Muscle layer of colon (tissue), 2 donors: ENCODE data around the gene FILIP1L.
A peak's percentile ranks its signal among the peaks of the same experiment; 100 is the strongest.

Source experiments
- H3K27ac ChIP-seq: one replicate; pipeline ENCODE4 v1.7.0; 2013; ENCODE audit warnings: low read depth, mild to moderate bottlenecking, low read length, moderate library complexity
- H3K27me3 ChIP-seq, 2 donors: one replicate each; pipeline ENCODE4 v1.7.0; 2013; ENCODE audit warnings: low read length in 2 of 2, mild to moderate bottlenecking in 2 of 2; ENCODE audit not compliant: insufficient read depth in 2 of 2, control insufficient read depth in 1 of 2
- H3K36me3 ChIP-seq: one replicate; pipeline ENCODE4 v1.7.0; 2013; ENCODE audit warnings: mild to moderate bottlenecking, low read length; ENCODE audit not compliant: insufficient read depth
- H3K4me1 ChIP-seq: one replicate; pipeline ENCODE4 v1.7.0; 2013; ENCODE audit warnings: mild to moderate bottlenecking, low read length; ENCODE audit not compliant: insufficient read depth
- H3K4me3 ChIP-seq, 2 donors: one replicate each; pipeline ENCODE4 v1.7.0; 2013; ENCODE audit warnings: low read length in 2 of 2, low read depth in 1 of 2, mild to moderate bottlenecking in 1 of 2, moderate library complexity in 1 of 2
- H3K9ac ChIP-seq: one replicate; pipeline ENCODE4 v1.7.0; 2013; ENCODE audit warnings: low read length
- H3K9me3 ChIP-seq: one replicate; pipeline ENCODE4 v1.7.0; 2013; ENCODE audit warnings: mild to moderate bottlenecking, low read length
- donor health status: abdominal sarcoma.
- donor health status: Adenocarcinoma of cecum.

The FILIP1L gene

GRCh38 chr3:99901200-99901926, 212.9 kb downstream of the FILIP1L start:
- Histone ChIP-seq H3K27ac (peak overlapping the region; percentile 32), H3K36me3 (no peaks in the 10 kb centered on the region), H3K27me3 (no peaks in the 10 kb centered on the region), H3K9me3 (no peaks in the 10 kb centered on the region), H3K4me3 (no peak overlapping the region), H3K9ac (no peak overlapping the region), H3K4me1 (peaks cover 5% of the 10 kb centered on the region)

- no peak overlapping the region for H3K9ac ChIP-seq
- H3K36me3 ChIP-seq, result no peaks in the 10 kb centered on the region
- H3K27ac ChIP-seq, result no peak overlapping the region
- H3K4me3 ChIP-seq, result no peak overlapping the region
- peaks cover 5% of the 10 kb centered on the region for H3K4me1 ChIP-seq
- no peaks in the 10 kb centered on the region for H3K27me3 ChIP-seq
- no peaks in the 10 kb centered on the region for H3K9me3 ChIP-seq
Observed at GRCh38 chr3:99900248-99900647, 214.1 kb downstream of the FILIP1L start.

GRCh38 chr3:99899603-99900002, 214.7 kb downstream of the FILIP1L start:
- peaks cover 5% of the 10 kb centered on the region for H3K4me1 ChIP-seq
- H3K36me3 ChIP-seq, result no peaks in the 10 kb centered on the region
- H3K9ac ChIP-seq, result no peak overlapping the region
- no peak overlapping the region for H3K27ac ChIP-seq
- H3K9me3 ChIP-seq, result no peaks in the 10 kb centered on the region
- no peak overlapping the region for H3K4me3 ChIP-seq
- no peaks in the 10 kb centered on the region for H3K27me3 ChIP-seq

- Histone ChIP-seq H3K27ac (no peak overlapping the region), H3K4me3 (no peak overlapping the region), H3K9ac (no peak overlapping the region), H3K36me3 (no peaks in the 10 kb centered on the region), H3K9me3 (no peaks in the 10 kb centered on the region), H3K27me3 (no peaks in the 10 kb centered on the region), H3K4me1 (peaks cover 5% of the 10 kb centered on the region)
Observed at GRCh38 chr3:99896482-99896881, 217.8 kb downstream of the FILIP1L start.

GRCh38 chr3:99895703-99896441, 218.4 kb downstream of the FILIP1L start:
- H3K4me3 ChIP-seq, result no peak overlapping the region
- no peak overlapping the region for H3K9ac ChIP-seq
- no peaks in the 10 kb centered on the region for H3K27me3 ChIP-seq
- H3K27ac ChIP-seq, result no peak overlapping the region
- no peaks in the 10 kb centered on the region for H3K36me3 ChIP-seq
- H3K4me1 ChIP-seq, result peaks cover 2% of the 10 kb centered on the region
- no peaks in the 10 kb centered on the region for H3K9me3 ChIP-seq

- Histone ChIP-seq H3K9ac (no peak overlapping the region), H3K27me3 (no peaks in the 10 kb centered on the region), H3K9me3 (no peaks in the 10 kb centered on the region), H3K36me3 (no peaks in the 10 kb centered on the region), H3K27ac (no peak overlapping the region), H3K4me1 (no peaks in the 10 kb centered on the region), H3K4me3 (no peak overlapping the region)
Observed at GRCh38 chr3:99895131-99895696, 219.1 kb downstream of the FILIP1L start.

GRCh38 chr3:99892332-99892731, 222.0 kb downstream of the FILIP1L start:
- H3K4me1 ChIP-seq, result no peaks in the 10 kb centered on the region
- no peak overlapping the region for H3K27ac ChIP-seq
- no peaks in the 10 kb centered on the region for H3K9me3 ChIP-seq
- no peaks in the 10 kb centered on the region for H3K36me3 ChIP-seq
- H3K9ac ChIP-seq, result no peak overlapping the region
- no peaks in the 10 kb centered on the region for H3K27me3 ChIP-seq
- H3K4me3 ChIP-seq, result no peak overlapping the region

- H3K36me3 ChIP-seq, result no peaks in the 10 kb centered on the region
- H3K9ac ChIP-seq, result no peak overlapping the region
- H3K4me3 ChIP-seq, result no peak overlapping the region
- H3K27me3 ChIP-seq, result no peaks in the 10 kb centered on the region
- H3K27ac ChIP-seq, result no peak overlapping the region
- no peaks in the 10 kb centered on the region for H3K9me3 ChIP-seq
- no peaks in the 10 kb centered on the region for H3K4me1 ChIP-seq
Observed at GRCh38 chr3:99891610-99892285, 222.6 kb downstream of the FILIP1L start.

GRCh38 chr3:99885851-99886250, 228.4 kb downstream of the FILIP1L start:
- no peaks in the 10 kb centered on the region for H3K36me3 ChIP-seq
- H3K4me1 ChIP-seq, result peaks cover 6% of the 10 kb centered on the region
- H3K4me3 ChIP-seq, result no peak overlapping the region
- no peak overlapping the region for H3K27ac ChIP-seq
- no peak overlapping the region for H3K9ac ChIP-seq
- H3K27me3 ChIP-seq, result no peaks in the 10 kb centered on the region
- no peaks in the 10 kb centered on the region for H3K9me3 ChIP-seq

- H3K4me1 ChIP-seq, result peaks cover 8% of the 10 kb centered on the region
- H3K27me3 ChIP-seq, result no peaks in the 10 kb centered on the region
- H3K27ac ChIP-seq, result no peak overlapping the region
- no peak overlapping the region for H3K4me3 ChIP-seq
- no peaks in the 10 kb centered on the region for H3K36me3 ChIP-seq
- H3K9me3 ChIP-seq, result no peaks in the 10 kb centered on the region
- no peak overlapping the region for H3K9ac ChIP-seq
Observed at GRCh38 chr3:99885085-99885484, 229.2 kb downstream of the FILIP1L start.

GRCh38 chr3:99884484-99884883, 229.8 kb downstream of the FILIP1L start:
- Histone ChIP-seq H3K27ac (no peak overlapping the region), H3K9ac (no peak overlapping the region), H3K4me1 (peaks cover 8% of the 10 kb centered on the region), H3K9me3 (no peaks in the 10 kb centered on the region), H3K4me3 (no peak overlapping the region), H3K27me3 (no peaks in the 10 kb centered on the region), H3K36me3 (no peaks in the 10 kb centered on the region)
